PC-3 (cell line): ENCODE results near the gene KCNK3. TPM values are rescaled to one million over a fixed set of nuclear protein-coding genes. Genes with fewer than 3 reads are reported as not detected.

Experiments used
- total RNA-seq: library from RNA; depleted of rRNA; stranded (reverse); fragments of >200 nt; gene quantifications from 2 replicates; pipeline ENCODE4 v1.2.3, GENCODE V29; 2014; rRNA removed

KCNK3 gene
- total RNA-seq, 1 experiment from 2014 or later = 0.04 TPM

Other genes starting within 250 kb of the KCNK3 start
- gene OTOF, start 214.6 kb upstream of the KCNK3 start, total RNA-seq = not detected in 2 replicates
- not detected in 2 replicates for gene CIB4, start 51.4 kb upstream of the KCNK3 start, total RNA-seq
- gene SLC35F6, start 71.6 kb downstream of the KCNK3 start, total RNA-seq = 33.9 and 43.8 TPM in 2 replicates
- gene CENPA, start 93.3 kb downstream of the KCNK3 start, total RNA-seq = 40.8 and 42.4 TPM in 2 replicates
- not detected in 2 replicates for gene DPYSL5, start 155.4 kb downstream of the KCNK3 start, total RNA-seq